Testis (tissue), 2 donors: ENCODE results near the gene FES.

Source experiments
- POLR2A ChIP-seq: fragments of 450-650 bp; IDR thresholded peaks from one replicate; pipeline ENCODE4 v1.6.1; 2017; ENCODE audit warnings: antibody characterized with exemption, mild to moderate bottlenecking, moderate library complexity
- TF ChIP-seq, protein P1 (sequence below), 3 experiments: fragments of 450-650 bp in 2 of 3; fragments of 200-600 bp in 1 of 3; sonication (generic) in 1 of 3; IDR thresholded peaks; one replicate each; pipeline ENCODE4 v1.5.1; 2016 to 2019; ENCODE audit warnings: antibody characterized with exemption in 3 of 3, mild to moderate bottlenecking in 2 of 3, moderate library complexity in 1 of 3

DNA sequence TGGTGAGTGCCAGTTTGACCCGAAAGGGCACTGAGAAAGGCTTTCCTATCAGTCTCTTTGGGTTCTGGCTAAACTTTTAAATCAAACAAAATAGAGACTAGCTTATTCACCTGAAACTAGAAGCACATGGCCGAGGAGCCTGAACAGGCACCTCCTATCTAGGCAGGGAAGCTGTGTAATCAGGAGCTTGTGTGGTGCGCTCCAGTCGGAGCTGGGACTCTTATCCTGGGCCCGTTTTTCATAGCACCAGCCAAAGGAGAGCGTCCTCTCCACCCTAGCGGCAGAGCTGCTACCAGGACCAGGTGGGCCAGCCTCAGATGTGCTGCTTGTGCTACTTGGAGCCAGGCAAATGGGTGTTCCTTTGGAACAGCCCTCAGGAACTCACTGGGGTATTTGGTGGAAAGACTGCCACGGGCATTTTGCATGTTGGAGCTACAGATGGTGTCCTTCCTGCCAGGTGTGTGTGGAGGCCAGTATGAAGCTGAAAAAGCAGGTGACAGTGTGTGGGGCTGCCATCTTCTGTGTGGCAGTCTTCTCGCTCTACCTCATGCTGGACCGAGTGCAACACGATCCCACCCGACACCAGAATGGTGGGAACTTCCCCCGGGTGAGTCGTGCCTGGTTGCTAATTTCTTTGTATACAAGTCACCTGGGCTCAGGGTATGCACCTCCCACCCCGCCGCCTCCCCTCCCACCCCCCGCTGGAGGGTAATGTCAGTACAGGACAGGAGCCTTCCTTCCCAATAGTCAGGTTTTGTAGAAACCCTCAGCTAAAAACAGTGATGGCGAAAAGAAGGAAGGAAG lies 19.6 kb downstream of the FES start:
- TF ChIP-seq, protein P1, sequence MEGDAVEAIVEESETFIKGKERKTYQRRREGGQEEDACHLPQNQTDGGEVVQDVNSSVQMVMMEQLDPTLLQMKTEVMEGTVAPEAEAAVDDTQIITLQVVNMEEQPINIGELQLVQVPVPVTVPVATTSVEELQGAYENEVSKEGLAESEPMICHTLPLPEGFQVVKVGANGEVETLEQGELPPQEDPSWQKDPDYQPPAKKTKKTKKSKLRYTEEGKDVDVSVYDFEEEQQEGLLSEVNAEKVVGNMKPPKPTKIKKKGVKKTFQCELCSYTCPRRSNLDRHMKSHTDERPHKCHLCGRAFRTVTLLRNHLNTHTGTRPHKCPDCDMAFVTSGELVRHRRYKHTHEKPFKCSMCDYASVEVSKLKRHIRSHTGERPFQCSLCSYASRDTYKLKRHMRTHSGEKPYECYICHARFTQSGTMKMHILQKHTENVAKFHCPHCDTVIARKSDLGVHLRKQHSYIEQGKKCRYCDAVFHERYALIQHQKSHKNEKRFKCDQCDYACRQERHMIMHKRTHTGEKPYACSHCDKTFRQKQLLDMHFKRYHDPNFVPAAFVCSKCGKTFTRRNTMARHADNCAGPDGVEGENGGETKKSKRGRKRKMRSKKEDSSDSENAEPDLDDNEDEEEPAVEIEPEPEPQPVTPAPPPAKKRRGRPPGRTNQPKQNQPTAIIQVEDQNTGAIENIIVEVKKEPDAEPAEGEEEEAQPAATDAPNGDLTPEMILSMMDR (IDR thresholded peaks at IDR 0.05): no peak
- no peak for TF ChIP-seq POLR2A
